Measurements from ENCODE around the gene SLAMF9. TPM values are rescaled to one million over a fixed set of nuclear protein-coding genes. Genes with fewer than 3 reads are reported as not detected.

Gene SLAMF9
- total RNA-seq, 2 donors from 2014 or later = not detected

- no peaks in the 10 kb centered on the region for H3K4me1 ChIP-seq (replicated peaks)
- peak overlapping the region in 1 of 2 donors; percentile 15 for H3K27ac ChIP-seq
- WGBS = 56% methylated on average over 16 of the region's 16 CpGs
Measured at GRCh38 chr1:159932296-159933285, 21.4 kb downstream of the SLAMF9 start.

GRCh38 chr1:159931795-159932173, 22.3 kb downstream of the SLAMF9 start:
- Histone ChIP-seq H3K4me3 (no peak overlapping the region), H3K27ac (no peak overlapping the region), H3K4me1 (replicated peaks) (no peaks in the 10 kb centered on the region), H3K27me3 (replicated peaks; ENCODE audit: insufficient read depth) (no peaks in the 10 kb centered on the region), H3K36me3 (no peaks in the 10 kb centered on the region), H3K9me3 (no peaks in the 10 kb centered on the region)
- no peak for DNase-seq (ENCODE audit: low spot score)
- TF ChIP-seq, protein P1, sequence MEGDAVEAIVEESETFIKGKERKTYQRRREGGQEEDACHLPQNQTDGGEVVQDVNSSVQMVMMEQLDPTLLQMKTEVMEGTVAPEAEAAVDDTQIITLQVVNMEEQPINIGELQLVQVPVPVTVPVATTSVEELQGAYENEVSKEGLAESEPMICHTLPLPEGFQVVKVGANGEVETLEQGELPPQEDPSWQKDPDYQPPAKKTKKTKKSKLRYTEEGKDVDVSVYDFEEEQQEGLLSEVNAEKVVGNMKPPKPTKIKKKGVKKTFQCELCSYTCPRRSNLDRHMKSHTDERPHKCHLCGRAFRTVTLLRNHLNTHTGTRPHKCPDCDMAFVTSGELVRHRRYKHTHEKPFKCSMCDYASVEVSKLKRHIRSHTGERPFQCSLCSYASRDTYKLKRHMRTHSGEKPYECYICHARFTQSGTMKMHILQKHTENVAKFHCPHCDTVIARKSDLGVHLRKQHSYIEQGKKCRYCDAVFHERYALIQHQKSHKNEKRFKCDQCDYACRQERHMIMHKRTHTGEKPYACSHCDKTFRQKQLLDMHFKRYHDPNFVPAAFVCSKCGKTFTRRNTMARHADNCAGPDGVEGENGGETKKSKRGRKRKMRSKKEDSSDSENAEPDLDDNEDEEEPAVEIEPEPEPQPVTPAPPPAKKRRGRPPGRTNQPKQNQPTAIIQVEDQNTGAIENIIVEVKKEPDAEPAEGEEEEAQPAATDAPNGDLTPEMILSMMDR (IDR thresholded peaks at IDR 0.05) = no peak
- TF ChIP-seq POLR2A (IDR thresholded peaks at IDR 0.05) (no peak), POLR2AphosphoS5 (IDR thresholded peaks at IDR 0.05) (no peak)
- 61% methylated on average over 3 of the region's 3 CpGs for WGBS
- intact Hi-C loops (cut with DNase I) = no loop called here

More at GRCh38 chr1:159932296-159933285, 21.4 kb downstream of the SLAMF9 start:
- H3K36me3 ChIP-seq = no peaks in the 10 kb centered on the region
- TF ChIP-seq, protein P1 (IDR thresholded peaks at IDR 0.05) = no peak
- no peaks in the 10 kb centered on the region for H3K9me3 ChIP-seq
- no peaks in the 10 kb centered on the region for H3K27me3 ChIP-seq (replicated peaks; ENCODE audit: insufficient read depth)
- intact Hi-C loops (cut with DNase I) = no loop called here
- H3K4me3 ChIP-seq = no peak overlapping the region
- no peak for DNase-seq (ENCODE audit: low spot score)

GRCh38 chr1:159931101-159931794, 22.8 kb downstream of the SLAMF9 start:
- intact Hi-C loops (cut with DNase I) = no loop called here
- no peak for DNase-seq (ENCODE audit: low spot score)
- H3K36me3 ChIP-seq = no peaks in the 10 kb centered on the region
- no peak overlapping the region for H3K27ac ChIP-seq
- H3K4me3 ChIP-seq = no peak overlapping the region
- no peaks in the 10 kb centered on the region for H3K4me1 ChIP-seq (replicated peaks)
- 78% methylated on average over 13 of the region's 13 CpGs for WGBS
- no peaks in the 10 kb centered on the region for H3K27me3 ChIP-seq (replicated peaks; ENCODE audit: insufficient read depth)
- TF ChIP-seq POLR2A (IDR thresholded peaks at IDR 0.05) = no peak
- H3K9me3 ChIP-seq = no peaks in the 10 kb centered on the region

DNA sequence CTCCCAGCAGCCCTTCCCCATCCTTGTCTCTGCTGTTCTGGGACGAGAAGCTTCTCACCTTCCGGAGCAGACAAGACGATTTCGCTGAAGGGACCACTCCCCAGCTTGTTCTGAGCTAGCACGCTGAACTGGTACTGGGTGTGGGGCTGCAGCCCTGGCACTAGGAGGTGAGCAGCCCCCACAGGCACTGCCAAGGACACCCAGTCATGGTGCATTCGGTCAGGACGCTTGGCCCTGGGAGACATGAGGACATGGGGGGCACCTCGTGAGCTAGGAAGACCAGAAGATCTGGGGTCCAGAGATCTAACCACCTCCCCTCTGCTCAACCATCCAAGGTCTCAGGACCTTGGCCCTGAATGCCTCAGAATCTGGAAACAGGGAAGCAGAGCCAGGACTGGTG, 23.4 kb downstream of the SLAMF9 start:
- Histone ChIP-seq H3K4me1 (replicated peaks) (peaks cover 5% of the 10 kb centered on the region), H3K36me3 (no peaks in the 10 kb centered on the region), H3K9me3 (no peaks in the 10 kb centered on the region), H3K27me3 (replicated peaks; ENCODE audit: insufficient read depth) (no peaks in the 10 kb centered on the region), H3K4me3 (no peak overlapping the region), H3K27ac (no peak overlapping the region)
- intact Hi-C loops (cut with DNase I) = no loop called here
- TF ChIP-seq POLR2AphosphoS5 (IDR thresholded peaks at IDR 0.05) (no peak), POLR2A (IDR thresholded peaks at IDR 0.05) (no peak)
- TF ChIP-seq, protein P1 (IDR thresholded peaks at IDR 0.05) = no peak
- WGBS = 90% methylated on average over 8 of the region's 8 CpGs
- DNase-seq (ENCODE audit: low spot score) = no peak

DNA sequence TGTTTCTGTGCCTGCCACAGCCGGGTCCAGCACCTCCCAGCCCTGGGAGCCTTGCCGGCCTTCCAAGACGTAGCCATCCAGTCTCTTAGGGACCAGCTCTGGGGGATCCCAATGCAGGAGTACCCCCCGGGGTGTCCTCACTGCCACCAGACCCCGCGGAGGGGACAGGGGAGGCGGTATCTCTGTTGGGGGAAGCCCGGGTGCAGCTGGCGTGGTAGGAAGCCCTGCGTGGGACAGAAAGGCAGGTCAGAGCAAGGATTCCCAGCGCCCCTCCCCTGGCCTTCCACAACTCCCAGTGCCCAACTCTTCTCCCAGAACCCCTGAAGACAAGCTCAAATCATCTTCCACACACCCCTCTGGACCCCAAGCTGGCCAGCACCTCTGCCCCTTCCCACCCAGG, 23.8 kb downstream of the SLAMF9 start:
- Histone ChIP-seq H3K4me3 (no peak overlapping the region), H3K27ac (no peak overlapping the region)

More for the DNA sequence above, 23.8 kb downstream of the SLAMF9 start:
- no peaks in the 10 kb centered on the region for H3K9me3 ChIP-seq
- no peaks in the 10 kb centered on the region for H3K36me3 ChIP-seq
- DNase-seq (ENCODE audit: low spot score) = no peak
- peaks cover 5% of the 10 kb centered on the region for H3K4me1 ChIP-seq (replicated peaks)
- WGBS = 88% methylated on average over 9 of the region's 11 CpGs
- H3K27me3 ChIP-seq (replicated peaks; ENCODE audit: insufficient read depth) = no peaks in the 10 kb centered on the region
- TF ChIP-seq POLR2AphosphoS5 (IDR thresholded peaks at IDR 0.05) (no peak), POLR2A (IDR thresholded peaks at IDR 0.05) (no peak)
- TF ChIP-seq, protein P1 (IDR thresholded peaks at IDR 0.05) = no peak
- intact Hi-C loops (cut with DNase I) = no loop called here
